T-helper 17 cell (primary cell): ENCODE data around the gene XRN2. TPM values are rescaled to one million over a fixed set of nuclear protein-coding genes. Genes with fewer than 3 reads are reported as not detected.

ENCODE experiments used
- ATAC-seq: fragments of 150-1000 bp; cut with Tn5 transposase; 2 replicates; pipeline ENCODE4 v1.10.0; 2021; ENCODE audit warnings: mild to moderate bottlenecking, moderate library complexity
- DNase-seq, 3 donors: peaks; one replicate each; pipeline versions ENCODE4 v3.0.0 to v3.0.0-alpha.2; 2020 to 2021
- H3K9me3 ChIP-seq: one replicate; pipeline ENCODE4 v1.7.0; 2013; ENCODE audit warnings: low read length, mild to moderate bottlenecking; ENCODE audit not compliant: control insufficient read depth, poor library complexity, severe bottlenecking
- H3K27ac Mint-ChIP-seq: one replicate; pipeline ENCODE4 v1.8.0; 2022; ENCODE audit warnings: mild to moderate bottlenecking, moderate library complexity, mixed read lengths
- H3K27me3 Mint-ChIP-seq: one replicate; pipeline ENCODE4 v1.8.0; 2022; ENCODE audit warnings: mixed read lengths
- H3K36me3 Mint-ChIP-seq: one replicate; pipeline ENCODE4 v1.8.0; 2022; ENCODE audit warnings: low read depth, mixed read lengths
- H3K4me1 Mint-ChIP-seq: one replicate; pipeline ENCODE4 v1.8.0; 2022; ENCODE audit warnings: mild to moderate bottlenecking, mixed read lengths
- H3K4me3 Mint-ChIP-seq: one replicate; pipeline ENCODE4 v1.8.0; 2022; ENCODE audit warnings: mild to moderate bottlenecking, moderate library complexity, mixed read lengths
- total RNA-seq, 4 donors: library from RNA in 2 of 4; stranded (reverse) in 2 of 4; gene quantifications; one replicate each; pipeline ENCODE4 v1.2.3 and lab custom pipeline; 2022 to 2026

The XRN2 gene
- total RNA-seq, 2 donors from 2014 or later = 53.7 to 59.2 TPM

DNA sequence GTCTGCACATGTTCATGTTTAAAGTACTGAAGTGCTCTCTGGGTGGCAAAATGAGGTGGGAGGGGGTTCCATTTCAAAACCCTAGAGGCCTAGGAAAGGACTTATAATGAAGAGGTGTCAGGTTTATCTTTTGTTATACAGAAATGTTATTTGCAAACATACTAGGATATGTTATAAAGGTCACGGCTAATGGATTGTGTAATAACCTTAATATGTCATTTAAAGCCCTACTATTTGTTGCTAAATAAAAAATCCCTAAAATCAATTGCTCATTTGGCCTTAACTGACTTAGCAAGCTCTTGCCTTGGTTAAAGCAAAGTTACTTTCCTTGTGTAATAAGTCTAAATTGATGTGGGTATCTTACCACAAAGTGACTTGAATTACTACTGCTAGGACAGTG, 85.4 kb downstream of the XRN2 start:
- Mint-ChIP-seq H3K27me3 (peaks cover 26% of the 10 kb centered on the region), H3K36me3 (peaks cover 4% of the 10 kb centered on the region), H3K4me1 (peaks cover 10% of the 10 kb centered on the region), H3K4me3 (no peak overlapping the region), H3K27ac (no peak overlapping the region)
- peaks cover 6% of the 10 kb centered on the region for H3K9me3 ChIP-seq
- ATAC-seq (no peak), DNase-seq (no peak)

- Mint-ChIP-seq H3K36me3 (peaks cover 4% of the 10 kb centered on the region), H3K4me3 (no peak overlapping the region), H3K27ac (no peak overlapping the region), H3K27me3 (peaks cover 28% of the 10 kb centered on the region), H3K4me1 (peaks cover 10% of the 10 kb centered on the region)
- peaks cover 6% of the 10 kb centered on the region for H3K9me3 ChIP-seq
- ATAC-seq = no peak
- DNase-seq = no peak
These were observed 86.2 kb downstream of the XRN2 start for GRCh38 chr20:21389368-21389767.

GRCh38 chr20:21390768-21391167, 87.6 kb downstream of the XRN2 start:
- DNase-seq (no peak), ATAC-seq (no peak)
- Mint-ChIP-seq H3K27me3 (peaks cover 36% of the 10 kb centered on the region), H3K4me1 (peaks cover 13% of the 10 kb centered on the region), H3K27ac (no peak overlapping the region), H3K36me3 (peaks cover 4% of the 10 kb centered on the region), H3K4me3 (no peak overlapping the region)
- peaks cover 6% of the 10 kb centered on the region for H3K9me3 ChIP-seq

DNA sequence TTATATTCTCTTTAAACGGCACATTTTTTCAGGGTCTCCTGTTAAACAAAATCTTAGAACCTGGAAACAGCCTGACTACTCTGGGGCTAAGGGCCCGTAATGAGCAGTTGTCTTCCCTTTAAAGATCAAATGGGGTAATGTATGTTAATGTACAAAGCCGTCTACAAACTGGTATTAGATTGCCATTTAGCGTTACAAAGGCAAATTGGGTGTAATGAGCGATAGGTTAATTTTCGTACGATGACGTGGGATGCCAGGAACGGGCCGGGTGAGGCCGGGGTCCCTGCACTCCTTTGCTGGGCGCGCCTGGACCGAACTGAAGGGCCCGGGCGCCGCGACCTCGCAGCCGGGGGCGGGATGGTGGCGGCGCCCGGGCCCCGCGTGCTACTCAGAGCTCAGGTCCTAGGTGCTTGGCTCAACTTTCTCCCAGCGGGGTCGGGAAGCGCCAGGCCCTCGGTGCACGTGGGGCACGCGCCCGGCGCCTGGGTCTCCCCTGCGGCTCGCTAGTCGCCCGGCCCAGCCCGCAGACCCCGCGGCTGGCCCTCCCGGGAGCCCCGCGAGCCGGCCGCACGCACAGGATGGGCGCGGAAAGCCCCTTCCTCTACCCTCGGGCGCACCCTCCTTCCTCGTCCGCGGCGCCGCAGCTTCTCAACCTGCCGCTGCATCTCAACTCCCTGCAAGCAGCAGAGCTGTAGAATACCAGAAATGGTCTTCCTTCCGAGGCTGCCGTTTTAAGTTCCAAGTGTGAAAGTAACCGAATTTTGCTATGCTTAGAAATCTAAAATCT, 88.2 kb downstream of the XRN2 start:
- Mint-ChIP-seq H3K27ac (no peak overlapping the region), H3K4me3 (no peak overlapping the region), H3K36me3 (peaks cover 4% of the 10 kb centered on the region), H3K27me3 (peaks cover 36% of the 10 kb centered on the region), H3K4me1 (peaks cover 13% of the 10 kb centered on the region)
- ATAC-seq = peak; percentile 25
- H3K9me3 ChIP-seq = peaks cover 6% of the 10 kb centered on the region
- DNase-seq = no peak

- ATAC-seq (no peak), DNase-seq (no peak)
- peaks cover 6% of the 10 kb centered on the region for H3K9me3 ChIP-seq
- Mint-ChIP-seq H3K4me3 (peak overlapping the region; percentile 41), H3K4me1 (peaks cover 13% of the 10 kb centered on the region), H3K27me3 (peaks cover 36% of the 10 kb centered on the region), H3K27ac (no peak overlapping the region), H3K36me3 (peaks cover 4% of the 10 kb centered on the region)
These were observed 88.8 kb downstream of the XRN2 start for GRCh38 chr20:21391972-21392352.

DNA sequence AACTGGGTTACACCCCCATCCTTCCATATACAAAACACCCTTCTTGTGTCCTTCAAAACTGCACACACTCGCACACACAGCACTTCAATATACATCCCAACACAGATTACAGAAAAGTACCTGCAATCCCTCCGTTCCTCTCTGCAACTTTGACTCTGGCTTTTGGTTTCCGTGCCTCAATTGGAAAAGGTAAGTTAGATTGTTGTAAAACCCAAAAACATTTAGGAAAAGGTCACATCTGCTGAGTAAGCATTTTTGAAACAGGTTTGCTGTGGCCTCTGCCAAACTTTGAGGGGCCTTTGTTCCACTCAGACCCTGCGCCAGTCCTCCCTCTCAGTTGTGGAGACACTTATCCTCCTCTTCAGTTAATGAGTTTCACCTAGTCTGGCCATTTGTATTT, 90.0 kb downstream of the XRN2 start:
- ATAC-seq = no peak
- peaks cover 6% of the 10 kb centered on the region for H3K9me3 ChIP-seq
- H3K4me3 Mint-ChIP-seq = no peak overlapping the region
- peaks cover 13% of the 10 kb centered on the region for H3K4me1 Mint-ChIP-seq
- DNase-seq = no peak
- peaks cover 42% of the 10 kb centered on the region for H3K27me3 Mint-ChIP-seq
- H3K36me3 Mint-ChIP-seq = peaks cover 4% of the 10 kb centered on the region
- no peak overlapping the region for H3K27ac Mint-ChIP-seq

GRCh38 chr20:21393816-21394519, 90.8 kb downstream of the XRN2 start:
- DNase-seq = no peak
- H3K27me3 Mint-ChIP-seq = peaks cover 50% of the 10 kb centered on the region
- no peak overlapping the region for H3K4me3 Mint-ChIP-seq
- H3K4me1 Mint-ChIP-seq = peaks cover 13% of the 10 kb centered on the region
- peaks cover 9% of the 10 kb centered on the region for H3K9me3 ChIP-seq
- ATAC-seq = no peak
- H3K27ac Mint-ChIP-seq = no peak overlapping the region
- H3K36me3 Mint-ChIP-seq = peaks cover 4% of the 10 kb centered on the region

- Mint-ChIP-seq H3K4me1 (peaks cover 13% of the 10 kb centered on the region), H3K27ac (no peak overlapping the region), H3K27me3 (peaks cover 56% of the 10 kb centered on the region), H3K36me3 (peaks cover 4% of the 10 kb centered on the region), H3K4me3 (no peak overlapping the region)
- ATAC-seq = no peak
- H3K9me3 ChIP-seq = peaks cover 9% of the 10 kb centered on the region
- DNase-seq = no peak
These were observed 91.4 kb downstream of the XRN2 start for GRCh38 chr20:21394551-21394950.

DNA sequence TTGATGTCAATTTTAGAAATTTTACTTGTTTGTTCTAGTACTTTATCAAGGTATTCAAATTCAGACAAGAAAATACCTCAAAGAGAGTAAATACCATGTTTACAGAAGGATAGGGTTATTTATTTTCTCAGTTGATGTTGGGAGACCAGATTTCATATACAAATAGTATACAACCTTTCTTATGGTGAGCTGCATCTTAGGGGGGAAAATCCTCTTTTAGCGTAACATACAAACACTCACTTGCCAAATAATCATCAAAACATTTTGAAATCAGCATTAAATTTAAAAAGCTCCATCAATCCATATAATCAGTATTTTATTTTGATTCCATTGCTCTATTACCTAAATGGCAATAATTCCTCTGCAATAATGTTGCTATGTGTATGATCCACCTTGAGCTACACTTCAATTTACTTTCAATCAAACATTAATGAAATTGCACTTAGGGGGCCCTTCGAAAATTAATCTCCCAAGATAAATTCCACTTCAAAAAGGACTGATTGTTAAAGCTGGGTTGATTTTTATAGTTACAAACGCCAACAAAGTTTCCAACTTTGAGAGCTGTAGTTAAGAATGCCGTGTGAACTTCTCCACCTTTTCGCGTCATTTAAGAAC, 92.0 kb downstream of the XRN2 start:
- peaks cover 4% of the 10 kb centered on the region for H3K36me3 Mint-ChIP-seq
- H3K27ac Mint-ChIP-seq = peak overlapping the region; percentile 29
- H3K9me3 ChIP-seq = peaks cover 9% of the 10 kb centered on the region
- ATAC-seq = no peak
- peaks cover 13% of the 10 kb centered on the region for H3K4me1 Mint-ChIP-seq
- H3K4me3 Mint-ChIP-seq = peak overlapping the region; percentile 77
- no peak for DNase-seq
- H3K27me3 Mint-ChIP-seq = peaks cover 58% of the 10 kb centered on the region

DNA sequence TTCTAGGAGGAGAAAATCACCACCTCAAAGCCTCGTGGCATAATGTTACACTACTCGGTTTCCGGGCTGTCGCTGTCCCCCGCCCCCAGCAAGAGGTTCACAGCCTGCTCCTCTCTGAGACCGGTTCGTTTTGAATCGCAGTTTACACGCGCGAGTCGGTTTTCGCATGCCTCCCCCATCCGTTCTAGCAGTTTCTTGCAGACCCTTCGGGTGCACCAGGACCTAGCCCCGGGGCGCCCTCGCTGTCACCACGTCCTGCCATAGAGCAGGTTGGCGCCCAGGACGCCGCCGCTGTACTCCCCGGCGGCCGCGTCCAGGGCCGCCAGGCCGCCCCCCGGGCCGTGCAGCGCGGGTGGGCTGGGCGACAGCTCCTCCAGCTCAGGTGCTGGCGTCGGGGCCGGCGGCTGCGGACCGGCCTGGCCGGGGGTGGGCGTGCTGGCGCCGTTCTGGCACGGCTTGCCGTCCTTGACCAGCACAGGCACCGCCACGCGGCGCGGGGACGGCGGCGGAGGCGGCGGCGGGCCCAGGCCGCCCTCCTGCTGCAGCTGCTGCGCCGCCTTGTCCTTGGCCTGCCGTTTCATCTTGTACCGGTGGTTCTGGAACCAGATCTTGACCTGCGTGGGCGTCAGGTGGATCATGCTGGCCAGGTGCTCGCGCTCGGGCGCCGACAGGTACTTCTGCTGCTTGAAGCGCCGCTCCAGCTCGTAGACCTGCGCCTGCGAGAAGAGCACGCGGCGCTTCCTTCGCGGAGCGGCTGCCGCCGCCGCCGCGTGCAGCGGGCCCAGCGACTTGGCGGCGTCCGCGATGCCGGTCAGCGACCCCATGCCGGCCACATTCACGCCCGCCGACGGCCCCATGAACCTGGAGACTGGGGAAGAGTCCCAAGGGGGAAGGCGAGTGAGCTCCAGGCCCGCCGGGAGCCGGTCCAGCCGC, 92.8 kb downstream of the XRN2 start:
- H3K27ac Mint-ChIP-seq = peak overlapping the region; percentile 29

GRCh38 chr20:21396599-21397340, 93.6 kb downstream of the XRN2 start:
- peaks cover 65% of the 10 kb centered on the region for H3K27me3 Mint-ChIP-seq
- H3K36me3 Mint-ChIP-seq = peaks cover 2% of the 10 kb centered on the region
- H3K9me3 ChIP-seq = peaks cover 9% of the 10 kb centered on the region
- H3K4me3 Mint-ChIP-seq = peak overlapping the region; percentile 68
- DNase-seq = peak in 1 of 3 donors; percentile 14
- peak; percentile 22 for ATAC-seq
- H3K27ac Mint-ChIP-seq = no peak overlapping the region
- H3K4me1 Mint-ChIP-seq = peaks cover 8% of the 10 kb centered on the region

More for the DNA sequence above, 92.8 kb downstream of the XRN2 start:
- Mint-ChIP-seq H3K4me1 (peaks cover 13% of the 10 kb centered on the region), H3K36me3 (peaks cover 4% of the 10 kb centered on the region), H3K27me3 (peaks cover 61% of the 10 kb centered on the region), H3K4me3 (peak overlapping the region; percentile 77)
- peaks cover 9% of the 10 kb centered on the region for H3K9me3 ChIP-seq
- peak; percentile 17 to 26 (median 25) for DNase-seq
- ATAC-seq = peak; percentile 84
